HepG2 (cell line): Measurements from ENCODE around the gene KRT36. TPM values are rescaled to one million over a fixed set of nuclear protein-coding genes. Genes with fewer than 3 reads are reported as not detected.
A peak's percentile ranks its signal among the peaks of the same experiment; 100 is the strongest.

Experiments
- ARID2 ChIP-seq: sonication (generic); formaldehyde crosslinking; IDR thresholded peaks from 2 replicates; pipeline ENCODE4 v1.8.1; 2022; ENCODE audit warnings: mild to moderate bottlenecking, missing genetic modification reagents, borderline replicate concordance
- ATAD3A ChIP-seq: sonication (generic); formaldehyde crosslinking; IDR thresholded peaks from 2 replicates; pipeline ENCODE4 v1.4.0; 2020; ENCODE audit warnings: missing genetic modification reagents
- IKZF1 ChIP-seq: fragments of 450-650 bp; IDR thresholded peaks from 2 replicates; pipeline ENCODE4 v1.7.1; 2016
- KDM5A ChIP-seq: fragments of 200-600 bp; sonication (generic); IDR thresholded peaks from 2 replicates; pipeline ENCODE4 v1.7.0; 2018; ENCODE audit warnings: antibody characterized with exemption, mild to moderate bottlenecking, low read length, borderline replicate concordance
- MEIS2 ChIP-seq: sonication (generic); formaldehyde crosslinking; IDR thresholded peaks from 2 replicates; pipeline ENCODE4 v1.9.0; 2021; ENCODE audit warnings: mild to moderate bottlenecking, missing genetic modification reagents
- PAX8 ChIP-seq: sonication (generic); formaldehyde crosslinking; IDR thresholded peaks from 2 replicates; pipeline ENCODE4 v1.8.0; 2022; ENCODE audit warnings: mild to moderate bottlenecking, missing genetic modification reagents, borderline replicate concordance
- RAD51 ChIP-seq: fragments of 450-650 bp; IDR thresholded peaks from 2 replicates; pipeline ENCODE4 v1.6.1; 2016; ENCODE audit warnings: borderline replicate concordance
- RELA ChIP-seq: sonication (generic); formaldehyde crosslinking; IDR thresholded peaks from 2 replicates; pipeline ENCODE4 v1.4.0; 2020; ENCODE audit warnings: missing genetic modification reagents
- SCMH1 ChIP-seq: sonication (generic); formaldehyde crosslinking; IDR thresholded peaks from 2 replicates; pipeline ENCODE4 v1.9.0; 2021; ENCODE audit warnings: missing genetic modification reagents, mild to moderate bottlenecking, borderline replicate concordance
- SP1 ChIP-seq, 2 experiments: fragments of 450-650 bp in 1 of 2; sonication (generic) in 1 of 2; formaldehyde crosslinking in 1 of 2; IDR thresholded peaks; 2 replicates each; pipeline versions ENCODE4 v1.4.0 to v1.6.1; 2016 to 2020; ENCODE audit warnings: missing genetic modification reagents in 1 of 2
- SRSF1 ChIP-seq: fragments of 200-400 bp; formaldehyde crosslinking; optimal IDR thresholded peaks from 2 replicates; pipeline ENCODE3; 2017; ENCODE audit warnings: mild to moderate bottlenecking, low read depth, low read length, moderate library complexity
- TCF7 ChIP-seq: sonication (generic); IDR thresholded peaks from 2 replicates; pipeline ENCODE4 v1.6.1; 2016; ENCODE audit warnings: antibody characterized with exemption, low read depth
- TP53 ChIP-seq: sonication (generic); formaldehyde crosslinking; conservative IDR thresholded peaks from 2 replicates; pipeline ENCODE4 v1.4.0; 2020; ENCODE audit warnings: missing genetic modification reagents
- ZNF317 ChIP-seq: sonication (generic); formaldehyde crosslinking; IDR thresholded peaks from 2 replicates; pipeline ENCODE4 v1.5.0; 2020; ENCODE audit warnings: mild to moderate bottlenecking, missing genetic modification reagents
- ZNF337 ChIP-seq: sonication (generic); formaldehyde crosslinking; IDR thresholded peaks from 2 replicates; pipeline ENCODE4 v1.5.1; 2020; ENCODE audit warnings: missing genetic modification reagents, low read depth, mild to moderate bottlenecking, borderline replicate concordance
- ZNF543 ChIP-seq: sonication (generic); formaldehyde crosslinking; IDR thresholded peaks from 2 replicates; pipeline ENCODE4 v1.4.0; 2020; ENCODE audit warnings: mild to moderate bottlenecking, missing genetic modification reagents
- ZNF687 ChIP-seq: sonication (generic); formaldehyde crosslinking; IDR thresholded peaks from 2 replicates; pipeline ENCODE4 v1.5.1; 2020; ENCODE audit warnings: mild to moderate bottlenecking, missing genetic modification reagents, moderate library complexity
- polyA plus RNA-seq, 8 experiments: library from polyadenylated mRNA; depleted of rRNA in 3 of 8; stranded (reverse) in 7 of 8; unstranded in 1 of 8; fragments of >200 nt; fragmentation: Illumina TruSeq in 4 of 8; extraction: Trizol in 4 of 8; gene quantifications; 2 replicates each; pipeline versions ENCODE4 v1.2.1 to v1.2.3, GENCODE V29; 2011 to 2016; ENCODE audit warnings: low read depth in 4 of 8, missing spikeins in 1 of 8, mixed read lengths in 1 of 8; ENCODE audit not compliant: insufficient read depth in 1 of 8
- total RNA-seq, 5 experiments: library from RNA; depleted of rRNA; stranded (reverse); fragments of >200 nt; fragmentation: Illumina TruSeq; extraction: Trizol; gene quantifications; 2 replicates each; pipeline ENCODE4 v1.2.3, GENCODE V29; 2016; ENCODE audit warnings: low read depth in 1 of 5
- TF ChIP-seq, protein P1 (sequence below): sonication (generic); formaldehyde crosslinking; IDR thresholded peaks from 2 replicates; pipeline ENCODE4 v1.8.1; 2023; ENCODE audit warnings: missing genetic modification reagents, inconsistent platforms, borderline replicate concordance
- TF ChIP-seq, protein P2 (sequence below): sonication (generic); formaldehyde crosslinking; IDR thresholded peaks from 2 replicates; pipeline ENCODE4 v1.4.0; 2020; ENCODE audit warnings: missing genetic modification reagents
- TF ChIP-seq, protein P3 (sequence below): sonication (generic); formaldehyde crosslinking; IDR thresholded peaks from 2 replicates; pipeline ENCODE4 v1.5.1; 2020; ENCODE audit warnings: mild to moderate bottlenecking, missing genetic modification reagents, borderline replicate concordance

Gene KRT36
- total and polyA plus RNA-seq, 2 of the 13 experiments (the other 11 are each of a cell fraction or from before 2014, with no cell fraction given) = not detected

DNA sequence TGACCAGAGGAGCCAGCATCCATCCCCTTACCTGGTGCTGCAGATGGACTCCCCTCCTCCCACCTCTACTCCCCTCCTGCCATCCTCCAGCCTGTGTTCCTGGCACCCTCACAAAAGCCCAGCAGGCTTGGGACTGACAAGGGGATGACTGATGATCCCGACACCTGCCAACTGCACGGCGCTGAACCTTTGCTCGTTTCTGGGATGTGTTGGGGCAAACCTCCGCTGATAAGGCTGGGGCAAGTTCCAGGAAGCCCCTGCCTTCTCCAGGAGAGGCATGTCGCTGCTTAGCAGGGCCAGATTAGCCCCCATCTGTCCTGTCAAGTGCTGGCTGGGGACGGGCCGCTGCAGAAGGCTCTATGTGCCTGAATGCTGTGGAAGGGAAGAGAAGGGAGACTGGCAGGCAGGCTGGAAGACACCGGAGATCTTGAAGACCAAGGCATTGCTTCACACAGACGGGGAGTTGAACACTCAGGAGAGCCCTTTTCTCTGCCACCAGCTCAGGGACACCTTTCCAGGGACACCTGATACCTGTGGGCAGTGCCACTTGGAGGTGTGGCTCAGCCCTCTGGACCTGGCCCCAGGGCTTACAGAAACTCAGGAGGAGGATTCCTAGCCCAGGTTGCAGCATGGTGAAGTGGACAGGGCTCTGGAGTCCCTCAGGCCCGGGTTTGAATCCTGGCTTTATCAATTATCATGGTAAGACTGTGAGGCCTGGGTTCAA lies 30.0 kb upstream of the KRT36 start (continued):
- TF ChIP-seq, protein P1, sequence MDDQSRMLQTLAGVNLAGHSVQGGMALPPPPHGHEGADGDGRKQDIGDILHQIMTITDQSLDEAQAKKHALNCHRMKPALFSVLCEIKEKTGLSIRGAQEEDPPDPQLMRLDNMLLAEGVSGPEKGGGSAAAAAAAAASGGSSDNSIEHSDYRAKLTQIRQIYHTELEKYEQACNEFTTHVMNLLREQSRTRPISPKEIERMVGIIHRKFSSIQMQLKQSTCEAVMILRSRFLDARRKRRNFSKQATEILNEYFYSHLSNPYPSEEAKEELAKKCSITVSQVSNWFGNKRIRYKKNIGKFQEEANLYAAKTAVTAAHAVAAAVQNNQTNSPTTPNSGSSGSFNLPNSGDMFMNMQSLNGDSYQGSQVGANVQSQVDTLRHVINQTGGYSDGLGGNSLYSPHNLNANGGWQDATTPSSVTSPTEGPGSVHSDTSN (CRISPR knock-in tag) = no peak
- no peak for TF ChIP-seq MEIS2
- no peak for TF ChIP-seq ZNF543
- TF ChIP-seq TP53 (CRISPR knock-in tag) = no peak
- TF ChIP-seq PAX8 (CRISPR knock-in tag) = no peak
- no peak for TF ChIP-seq ARID2
- no peak for TF ChIP-seq KDM5A
- no peak for TF ChIP-seq SRSF1
- TF ChIP-seq TCF7 = no peak
- TF ChIP-seq RAD51 = no peak
- no peak for TF ChIP-seq ATAD3A (CRISPR knock-in tag)
- no peak for TF ChIP-seq SCMH1 (CRISPR knock-in tag)
- TF ChIP-seq ZNF687 (CRISPR knock-in tag) = peak; percentile 13; the same call in 1 of the 2 replicates
- TF ChIP-seq ZNF317 (CRISPR knock-in tag) = no peak
- TF ChIP-seq, protein P2, sequence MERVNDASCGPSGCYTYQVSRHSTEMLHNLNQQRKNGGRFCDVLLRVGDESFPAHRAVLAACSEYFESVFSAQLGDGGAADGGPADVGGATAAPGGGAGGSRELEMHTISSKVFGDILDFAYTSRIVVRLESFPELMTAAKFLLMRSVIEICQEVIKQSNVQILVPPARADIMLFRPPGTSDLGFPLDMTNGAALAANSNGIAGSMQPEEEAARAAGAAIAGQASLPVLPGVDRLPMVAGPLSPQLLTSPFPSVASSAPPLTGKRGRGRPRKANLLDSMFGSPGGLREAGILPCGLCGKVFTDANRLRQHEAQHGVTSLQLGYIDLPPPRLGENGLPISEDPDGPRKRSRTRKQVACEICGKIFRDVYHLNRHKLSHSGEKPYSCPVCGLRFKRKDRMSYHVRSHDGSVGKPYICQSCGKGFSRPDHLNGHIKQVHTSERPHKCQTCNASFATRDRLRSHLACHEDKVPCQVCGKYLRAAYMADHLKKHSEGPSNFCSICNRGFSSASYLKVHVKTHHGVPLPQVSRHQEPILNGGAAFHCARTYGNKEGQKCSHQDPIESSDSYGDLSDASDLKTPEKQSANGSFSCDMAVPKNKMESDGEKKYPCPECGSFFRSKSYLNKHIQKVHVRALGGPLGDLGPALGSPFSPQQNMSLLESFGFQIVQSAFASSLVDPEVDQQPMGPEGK (CRISPR knock-in tag) = no peak
- TF ChIP-seq ZNF337 = no peak
- TF ChIP-seq, protein P3, sequence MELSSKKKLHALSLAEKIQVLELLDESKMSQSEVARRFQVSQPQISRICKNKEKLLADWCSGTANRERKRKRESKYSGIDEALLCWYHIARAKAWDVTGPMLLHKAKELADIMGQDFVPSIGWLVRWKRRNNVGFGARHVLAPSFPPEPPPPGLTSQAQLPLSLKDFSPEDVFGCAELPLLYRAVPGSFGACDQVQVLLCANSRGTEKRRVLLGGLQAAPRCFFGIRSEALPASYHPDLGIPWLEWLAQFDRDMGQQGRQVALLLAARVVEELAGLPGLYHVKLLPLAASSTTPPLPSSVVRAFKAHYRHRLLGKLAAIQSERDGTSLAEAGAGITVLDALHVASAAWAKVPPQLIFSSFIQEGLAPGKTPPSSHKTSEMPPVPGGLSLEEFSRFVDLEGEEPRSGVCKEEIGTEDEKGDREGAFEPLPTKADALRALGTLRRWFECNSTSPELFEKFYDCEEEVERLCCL (CRISPR knock-in tag) = no peak
- no peak for TF ChIP-seq IKZF1
- TF ChIP-seq RELA (CRISPR knock-in tag) = no peak
- no peak for TF ChIP-seq SP1 (IDR thresholded peaks at IDR 0.05)
- TF ChIP-seq SP1 (CRISPR knock-in tag; IDR thresholded peaks at IDR 0.05) = no peak
